IMR-90 (cell line): ENCODE data around the gene UNC93B1. TPM values are rescaled to one million over a fixed set of nuclear protein-coding genes. Genes with fewer than 3 reads are reported as not detected.

Experiments
- ATAC-seq: fragments of 200-7000 bp; cut with Tn5 transposase; 2 replicates; pipeline ENCODE4 v1.9.1; 2020; ENCODE audit warnings: low read depth, mild to moderate bottlenecking, moderate library complexity
- BruUV-seq: library from RNA; stranded (reverse); fragments of 400-500 nt; replicated peaks from 2 replicates; lab custom pipeline; 2021; lab: Mats Ljungman, UMichigan
- CTCF ChIA-PET: fragments of 300-600 bp; formaldehyde crosslinking; extraction: SDS; loops from one replicate; lab custom pipeline; 2021; ENCODE audit warnings: antibody characterized with exemption; lab: Yijun Ruan, JAX
- POLR2A ChIA-PET: fragments of 300-600 bp; sonication (Branson Sonifier 250); formaldehyde crosslinking; loops from one replicate; lab custom pipeline; 2022; ENCODE audit warnings: antibody characterized with exemption; ENCODE audit not compliant: unreplicated experiment; lab: Charles Lee
- DNase-seq: peaks from one replicate; pipeline ENCODE4 v3.0.0; 2013
- H2AFZ ChIP-seq: replicated peaks from 2 replicates; pipeline ENCODE3; 2013; ENCODE audit warnings: low read length, mild to moderate bottlenecking; ENCODE audit not compliant: poor library complexity
- H2AK5ac ChIP-seq: 2 replicates; pipeline ENCODE4 v1.6.1; 2013; ENCODE audit warnings: low read depth, low read length, inconsistent platforms
- H2AK9ac ChIP-seq: replicated peaks from 2 replicates; pipeline ENCODE3; 2013; ENCODE audit warnings: mild to moderate bottlenecking, low read depth, low read length, moderate library complexity; ENCODE audit not compliant: poor library complexity
- H2BK120ac ChIP-seq: 2 replicates; pipeline ENCODE4 v1.6.1; 2013; ENCODE audit warnings: low read depth, low read length, inconsistent platforms
- H2BK15ac ChIP-seq: 3 replicates; pipeline ENCODE4 v1.6.1; 2013; ENCODE audit warnings: low read depth, low read length, inconsistent platforms
- H2BK20ac ChIP-seq: 2 replicates; pipeline ENCODE4 v1.6.1; 2013; ENCODE audit warnings: low read depth, mild to moderate bottlenecking, inconsistent platforms, low read length, moderate library complexity
- H2BK5ac ChIP-seq: 2 replicates; pipeline ENCODE4 v1.6.1; 2013; ENCODE audit warnings: mild to moderate bottlenecking, low read depth, low read length, inconsistent platforms; ENCODE audit not compliant: poor library complexity, severe bottlenecking
- H3K14ac ChIP-seq: replicated peaks from 2 replicates; pipeline ENCODE4 v1.6.1; 2013; ENCODE audit warnings: low read depth, low read length, inconsistent platforms
- H3K18ac ChIP-seq: 2 replicates; pipeline ENCODE4 v1.6.1; 2013; ENCODE audit warnings: low read depth, low read length, control low read depth
- H3K23ac ChIP-seq: 2 replicates; pipeline ENCODE4 v1.6.1; 2013; ENCODE audit warnings: low read depth, low read length, inconsistent platforms
- H3K27ac ChIP-seq: 2 replicates; pipeline ENCODE4 v1.5.1; 2013; ENCODE audit warnings: mild to moderate bottlenecking, control low read depth, low read length; ENCODE audit not compliant: insufficient read depth
- H3K27me3 ChIP-seq: 2 replicates; pipeline ENCODE4 v1.6.1; 2013; ENCODE audit warnings: low read length; ENCODE audit not compliant: control insufficient read depth, insufficient read depth
- H3K36me3 ChIP-seq: 2 replicates; pipeline ENCODE4 v1.6.1; 2013; ENCODE audit warnings: low read length, mixed read lengths; ENCODE audit not compliant: control insufficient read depth, insufficient read depth
- H3K4ac ChIP-seq: 2 replicates; pipeline ENCODE4 v1.6.1; 2013; ENCODE audit warnings: low read depth, low read length, inconsistent platforms
- H3K4me1 ChIP-seq: 2 replicates; pipeline ENCODE4 v1.6.1; 2013; ENCODE audit warnings: low read length, mixed read lengths; ENCODE audit not compliant: control insufficient read depth, insufficient read depth
- H3K4me2 ChIP-seq: 2 replicates; pipeline ENCODE4 v1.6.1; 2013; ENCODE audit warnings: low read depth, mild to moderate bottlenecking, control low read depth, low read length, moderate library complexity
- H3K4me3 ChIP-seq: 2 replicates; pipeline ENCODE4 v1.5.1; 2013; ENCODE audit warnings: low read depth, mild to moderate bottlenecking, control low read depth, low read length, moderate library complexity; ENCODE audit not compliant: insufficient read depth
- H3K56ac ChIP-seq: 2 replicates; pipeline ENCODE4 v1.6.1; 2013; ENCODE audit warnings: low read length, inconsistent platforms; ENCODE audit not compliant: insufficient read depth; ENCODE audit errors: extremely low read depth
- H3K79me1 ChIP-seq, 2 experiments: 2 replicates each; pipeline ENCODE4 v1.6.1; 2013; ENCODE audit warnings: low read length in 2 of 2, inconsistent platforms in 1 of 2, low read depth in 1 of 2
- H3K9ac ChIP-seq: 2 replicates; pipeline ENCODE4 v1.6.1; 2013; ENCODE audit warnings: low read depth, low read length, control low read depth
- H3K9me1 ChIP-seq: 2 replicates; pipeline ENCODE4 v1.6.1; 2013; ENCODE audit warnings: low read length, inconsistent platforms; ENCODE audit not compliant: insufficient read depth
- H3K9me3 ChIP-seq: 2 replicates; pipeline ENCODE4 v1.6.1; 2013; ENCODE audit warnings: low read length; ENCODE audit not compliant: control insufficient read depth, insufficient read depth
- H4K20me1 ChIP-seq: 2 replicates; pipeline ENCODE4 v1.6.1; 2013; ENCODE audit warnings: low read length, inconsistent platforms; ENCODE audit not compliant: insufficient read depth
- H4K5ac ChIP-seq: 2 replicates; pipeline ENCODE4 v1.6.1; 2013; ENCODE audit warnings: mild to moderate bottlenecking, low read depth, low read length, control low read depth
- H4K8ac ChIP-seq, 2 experiments: 2 replicates each; pipeline ENCODE4 v1.6.1; 2013; ENCODE audit warnings: low read depth in 2 of 2, low read length in 2 of 2, control low read depth in 1 of 2, inconsistent platforms in 1 of 2
- H4K91ac ChIP-seq: 2 replicates; pipeline ENCODE4 v1.6.1; 2013; ENCODE audit warnings: low read depth, low read length, inconsistent platforms; ENCODE audit not compliant: insufficient read depth
- BHLHE40 ChIP-seq: fragments of 150-350 bp; IDR thresholded peaks from 2 replicates; pipeline ENCODE4 v1.6.1; 2016; ENCODE audit warnings: mild to moderate bottlenecking, low read depth, low read length
- CEBPB ChIP-seq: IDR thresholded peaks from 2 replicates; pipeline ENCODE4 v1.6.1; 2012; ENCODE audit warnings: low read depth, low read length, improper control_type of control experiment
- CTCF ChIP-seq: conservative IDR thresholded peaks from 2 replicates; pipeline ENCODE4 v1.5.1; 2012; ENCODE audit warnings: mild to moderate bottlenecking, low read depth, low read length, improper control_type of control experiment
- ELK1 ChIP-seq: fragments of 150-350 bp; IDR thresholded peaks from 2 replicates; pipeline ENCODE4 v1.6.1; 2016; ENCODE audit warnings: low read depth, mild to moderate bottlenecking, low read length, moderate library complexity, borderline replicate concordance
- FOS ChIP-seq: fragments of 150-350 bp; IDR thresholded peaks from 2 replicates; pipeline ENCODE4 v1.6.1; 2016; ENCODE audit warnings: low read depth, low read length
- MAFK ChIP-seq: IDR thresholded peaks from 2 replicates; pipeline ENCODE4 v1.6.1; 2012; ENCODE audit warnings: low read depth, low read length, improper control_type of control experiment
- MXI1 ChIP-seq: IDR thresholded peaks from 2 replicates; pipeline ENCODE4 v1.6.1; 2012; ENCODE audit warnings: low read depth, mild to moderate bottlenecking, low read length, moderate library complexity, borderline replicate concordance
- NFE2L2 ChIP-seq: fragments of 150-350 bp; IDR thresholded peaks from 2 replicates; pipeline ENCODE4 v1.6.1; 2016; ENCODE audit warnings: low read depth, mild to moderate bottlenecking, low read length
- POLR2A ChIP-seq: IDR thresholded peaks from 2 replicates; pipeline ENCODE4 v1.6.1; 2012; ENCODE audit warnings: mild to moderate bottlenecking, low read depth, low read length
- RAD21 ChIP-seq: IDR thresholded peaks from 2 replicates; pipeline ENCODE4 v1.6.1; 2012; ENCODE audit warnings: low read length, improper control_type of control experiment
- RCOR1 ChIP-seq: IDR thresholded peaks from 2 replicates; pipeline ENCODE4 v1.6.1; 2012; ENCODE audit warnings: mild to moderate bottlenecking, low read length, improper control_type of control experiment; ENCODE audit not compliant: insufficient replicate concordance
- RFX5 ChIP-seq: IDR thresholded peaks from 2 replicates; pipeline ENCODE4 v1.8.0; 2012; ENCODE audit warnings: low read depth, mild to moderate bottlenecking, low read length, moderate library complexity
- SMC3 ChIP-seq: fragments of 150-350 bp; IDR thresholded peaks from 2 replicates; pipeline ENCODE4 v1.6.1; 2016; ENCODE audit warnings: low read depth, mild to moderate bottlenecking, antibody characterized with exemption, low read length, moderate library complexity
- USF2 ChIP-seq: fragments of 150-350 bp; IDR thresholded peaks from 2 replicates; pipeline ENCODE4 v1.6.1; 2017; ENCODE audit warnings: mild to moderate bottlenecking, antibody characterized with exemption, low read length, low read depth
- WGBS, 2 experiments: methylation state at CpG; one replicate each; pipeline versions ENCODE4 v1.1.5 to v1.1.7; 2013; ENCODE audit warnings: missing lambda C conversion rate in 2 of 2; ENCODE audit not compliant: insufficient read length in 1 of 2; ENCODE audit errors: extremely low coverage in 2 of 2; 5-methylcytosine and 5-hydroxymethylcytosine counted together
- dilution Hi-C: fragments of 300-500 bp; cut with HindIII; formaldehyde crosslinking; loops from one replicate; pipeline ENCODE4 v1.14.3; 2018; ENCODE audit warnings: low sequenced_read_pairs; ENCODE audit not compliant: unreplicated experiment
- in situ Hi-C: fragments of 300-500 bp; cut with MboI; formaldehyde crosslinking; loops from 3 replicates; pipeline ENCODE4 v1.14.3; 2019; ENCODE audit warnings: low sequenced_read_pairs, inconsistent platforms, mixed read lengths
- intact Hi-C: fragments of 100-400 bp; cut with micrococcal nuclease; formaldehyde crosslinking; loops from 2 replicates; pipeline ENCODE4 v1.10.0; 2022
- polyA plus RNA-seq, 3 experiments: library from polyadenylated mRNA; depleted of rRNA; stranded (reverse); fragments of >200 nt; gene quantifications; 2 replicates each; pipeline ENCODE4 v1.2.3, GENCODE V29; 2012; ENCODE audit warnings: low replicate concordance in 1 of 3
- total RNA-seq: library from RNA; depleted of rRNA; stranded (reverse); fragments of >200 nt; gene quantifications from 2 replicates; pipeline ENCODE4 v1.2.3, GENCODE V29; 2012

Gene UNC93B1
- total and polyA plus RNA-seq, 2 of the 4 experiments (the other 2 are of a cell fraction), result 10.9 to 19.2 TPM

GRCh38 chr11:68002938-68003845 is 705 bp downstream of the UNC93B1 start:
- CTCF ChIA-PET, result interaction anchor here (0.6 kb wide), 1 partner anchor 180 kb away, joined by 3 read pairs; no protein-coding TSS in a partner anchor
- Histone ChIP-seq H2BK15ac (no peak overlapping the region), H3K27me3 (no peaks in the 10 kb centered on the region), H3K4me2 (peak overlapping the region; percentile 70), H2AFZ (peak overlapping the region; percentile 83), H3K79me1 (peaks cover 0 to 6% of the 10 kb centered on the region in 2 experiments; a peak in 2 of 4 replicates), H2BK5ac (no peak overlapping the region), H3K14ac (no peak overlapping the region), H3K36me3 (no peaks in the 10 kb centered on the region), H3K4me1 (peaks cover 5% of the 10 kb centered on the region), H3K27ac (no peak overlapping the region; the same call in 1 of the 2 replicates), H3K9me3 (no peaks in the 10 kb centered on the region), H2BK20ac (no peak overlapping the region), H3K56ac (no peak overlapping the region), H3K9ac (peak overlapping the region; percentile 48; the same call in 1 of the 2 replicates), H3K18ac (no peak overlapping the region), H3K23ac (0 out of 2 replicates have a peak overlapping the region, but pooled peaks have one; percentile 7), H4K5ac (no peak overlapping the region), H2AK9ac (peak overlapping the region; percentile 31), H3K4ac (0 out of 2 replicates have a peak overlapping the region, but pooled peaks have one; percentile 29), H4K91ac (no peak overlapping the region), H2BK120ac (no peak overlapping the region), H4K20me1 (no peaks in the 10 kb centered on the region), H4K8ac (no peak overlapping the region), H3K9me1 (peaks cover 5% of the 10 kb centered on the region; the same call in 1 of the 2 replicates), H2AK5ac (0 out of 2 replicates have a peak overlapping the region, but pooled peaks have one; percentile 13), H3K4me3 (peak overlapping the region; percentile 77)
- intact Hi-C loops (no loop called here), in situ Hi-C loops (no loop called here), dilution Hi-C loops (no loop called here)
- DNase-seq, result no peak
- no TSS peak for BruUV-seq
- WGBS, 2 experiments, result 26% methylated on average over 33 of the region's 86 CpGs; no CpG with 5 or more reads in 1 of the 2 experiments
- POLR2A ChIA-PET, result no interaction called here
- peak; percentile 46 for ATAC-seq
- no peak for TF ChIP-seq ELK1
- no peak for TF ChIP-seq RAD21
- TF ChIP-seq USF2, result no peak
- no peak for TF ChIP-seq CEBPB
- no peak for TF ChIP-seq NFE2L2
- TF ChIP-seq MAFK, result no peak
- no peak for TF ChIP-seq FOS
- no peak for TF ChIP-seq MXI1
- no peak for TF ChIP-seq SMC3
- no peak for TF ChIP-seq RCOR1
- no peak for TF ChIP-seq RFX5
- no peak for TF ChIP-seq BHLHE40
- no peak for TF ChIP-seq CTCF
- no peak for TF ChIP-seq POLR2A
